ENCODE measurements around the gene NARF. TPM values are rescaled to one million over a fixed set of nuclear protein-coding genes. Genes with fewer than 3 reads are reported as not detected.
A peak's percentile ranks its signal among the peaks of the same experiment; 100 is the strongest.
"Not testable (repeated sequence)": the region's sequence is repeated elsewhere in the genome, so short reads cannot be mapped to it uniquely, and the experiment has no call there.

Gene NARF
- polyA plus RNA-seq, result 76.2 TPM

DNA sequence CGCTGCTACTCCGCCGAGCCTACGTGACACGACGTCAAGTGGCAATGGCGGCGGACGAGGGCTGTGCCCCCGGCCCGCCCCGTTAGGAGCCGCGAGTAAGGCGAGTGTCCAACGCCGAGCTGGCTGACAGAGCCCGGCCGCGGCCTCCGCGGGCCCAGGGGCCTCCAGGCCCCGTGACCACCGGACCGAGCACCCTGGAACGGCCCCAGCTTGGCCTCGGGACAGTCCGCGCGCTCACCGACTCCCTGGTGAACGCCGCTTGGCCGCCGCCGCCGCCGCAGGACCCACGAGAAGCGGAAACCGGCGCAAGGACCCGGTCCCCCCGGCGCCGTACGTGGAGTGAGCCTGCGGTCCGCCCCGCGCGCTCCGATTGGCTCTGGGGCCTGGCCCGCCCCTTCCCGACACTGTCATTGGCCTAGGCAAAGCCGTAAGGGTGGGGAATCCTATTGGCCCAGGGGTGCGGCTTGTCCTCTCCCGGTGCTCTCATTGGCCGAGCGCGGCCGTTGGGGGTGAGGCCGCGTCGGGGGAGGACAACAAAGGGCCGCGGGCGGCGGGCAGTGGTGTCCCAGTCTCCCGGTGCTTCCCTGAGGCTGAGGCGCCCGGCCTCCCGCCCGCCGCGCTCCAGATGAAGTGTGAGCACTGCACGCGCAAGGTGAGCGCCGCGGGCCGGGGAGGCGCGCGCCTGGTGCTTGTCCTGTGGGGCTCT is at the start of gene NARF:
Gene NARF (plus strand): TSS at position 563 of the 706 bp plus-strand sequence. CDS start 63 bp downstream, at position 626.
- peak within 1 kb of the TSS; percentile 86 to 96 (median 87) for H3K4me3 Mint-ChIP-seq
- H3K4me1 Mint-ChIP-seq, result peaks cover 13 to 17% (median 15%) of the 10 kb centered on the region in 3 donors
- H3K36me3 Mint-ChIP-seq, result no peaks in the 10 kb centered on the region
- no peaks in the 10 kb centered on the region for H3K9me3 Mint-ChIP-seq
- H3K27ac Mint-ChIP-seq, result peak within 1 kb of the TSS; percentile 87 to 94 (median 93)
- H3K27me3 Mint-ChIP-seq, result no peaks in the 10 kb centered on the region

DNA sequence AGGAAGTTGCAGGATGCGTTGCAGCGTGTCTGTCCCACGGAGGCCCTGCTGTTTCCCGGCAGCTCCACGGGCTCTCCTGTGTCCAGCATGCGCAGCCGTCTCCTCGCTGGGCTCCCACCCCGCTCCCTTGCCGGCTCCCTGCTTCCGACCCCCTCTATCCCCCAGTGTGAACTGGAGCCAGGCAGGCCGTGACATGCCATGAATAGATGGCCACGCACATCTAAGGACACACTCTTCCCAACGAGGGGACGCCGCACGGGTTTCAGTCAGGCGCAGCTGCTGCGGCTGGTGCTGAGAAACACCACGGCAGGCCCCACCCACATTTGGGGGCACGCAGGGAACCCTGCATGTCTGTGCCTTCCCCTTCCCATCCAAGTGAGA is 49.6 kb upstream of the NARF start:
- Mint-ChIP-seq H3K27me3 (no peaks in the 10 kb centered on the region), H3K9me3 (no peaks in the 10 kb centered on the region), H3K36me3 (peaks cover 2% of the 10 kb centered on the region), H3K4me3 (peak overlapping the region in 1 of 4 donors; percentile 32), H3K4me1 (peaks cover 0 to 4% (median 1%) of the 10 kb centered on the region in 3 donors), H3K27ac (peak overlapping the region in 1 of 3 donors; percentile 21)

DNA sequence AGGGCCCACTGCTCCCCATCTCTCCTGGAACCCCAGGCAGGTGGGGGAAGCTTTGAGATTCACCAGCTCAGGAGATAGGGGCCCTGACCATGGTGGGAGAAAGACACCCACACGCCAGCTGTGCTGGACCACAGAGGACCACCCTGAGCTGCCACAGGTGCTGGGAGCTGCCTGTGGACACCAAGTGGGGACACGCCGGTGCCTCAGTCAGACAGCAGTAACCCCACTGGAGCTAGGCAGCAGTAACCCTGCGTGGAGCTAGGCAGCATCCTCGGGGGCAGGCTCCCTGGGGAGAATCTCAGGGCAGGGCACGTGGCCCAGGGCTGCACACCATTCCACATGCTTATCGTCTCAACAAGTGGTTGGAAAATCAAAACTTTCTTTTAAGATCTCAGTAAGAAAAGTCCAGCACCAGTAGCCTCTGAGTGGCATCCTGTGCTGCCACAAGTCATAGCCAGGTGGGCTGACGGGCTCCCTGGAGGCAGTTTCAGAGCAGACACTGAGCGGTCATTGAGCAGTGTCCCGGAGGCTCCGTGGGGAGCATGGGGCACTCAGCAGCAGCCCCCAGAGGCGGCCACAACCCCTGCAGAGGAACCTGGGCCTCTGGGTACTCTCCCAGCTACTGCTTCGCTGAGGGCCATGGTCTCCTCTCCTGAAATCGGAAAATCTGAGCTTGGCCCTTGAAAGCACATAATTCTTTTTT is 48.4 kb upstream of the NARF start:
- H3K27ac Mint-ChIP-seq, result no peak overlapping the region
- peaks cover 4% of the 10 kb centered on the region for H3K36me3 Mint-ChIP-seq
- H3K4me3 Mint-ChIP-seq, result no peak overlapping the region
- H3K4me1 Mint-ChIP-seq, result peaks cover 5 to 11% (median 7%) of the 10 kb centered on the region in 3 donors
- no peaks in the 10 kb centered on the region for H3K27me3 Mint-ChIP-seq
- no peaks in the 10 kb centered on the region for H3K9me3 Mint-ChIP-seq

DNA sequence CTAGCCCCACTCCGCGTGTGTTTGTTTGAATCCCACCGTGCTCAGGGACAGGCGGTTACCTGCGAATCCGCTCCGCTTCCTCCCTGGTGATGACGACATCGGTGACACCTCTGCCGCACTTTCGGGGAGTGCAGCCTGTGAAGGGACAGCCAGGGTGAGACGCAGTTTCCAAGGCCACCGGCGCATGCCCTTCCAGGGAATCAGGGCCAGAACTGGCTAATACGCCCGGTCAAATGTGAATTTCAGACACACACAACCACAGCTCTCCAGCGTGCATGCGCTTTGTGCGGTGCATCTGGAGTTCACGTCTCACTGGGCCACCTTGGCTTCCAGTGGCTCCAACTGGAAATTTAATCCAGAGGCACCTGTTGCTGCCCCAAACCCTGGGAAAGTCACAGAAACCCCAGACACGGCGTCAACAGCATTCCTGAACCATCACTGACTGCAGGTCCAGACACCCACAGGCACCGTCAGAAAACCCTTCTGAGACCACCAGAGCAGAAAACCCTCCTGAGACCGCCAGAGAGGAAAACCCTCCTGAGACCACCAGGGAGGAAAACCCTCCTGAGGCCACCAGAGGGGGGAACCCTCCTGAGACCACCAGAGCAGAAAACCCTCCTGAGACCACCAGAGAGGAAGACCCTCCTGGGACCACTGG is 47.0 kb upstream of the NARF start:
- Mint-ChIP-seq H3K36me3 (peaks cover 2% of the 10 kb centered on the region), H3K4me1 (peaks cover 5 to 12% (median 8%) of the 10 kb centered on the region in 3 donors), H3K9me3 (no peaks in the 10 kb centered on the region), H3K27ac (no peak overlapping the region), H3K27me3 (no peaks in the 10 kb centered on the region), H3K4me3 (no peak overlapping the region)

- not testable (repeated sequence) for H3K27me3 Mint-ChIP-seq, H3K9me3 Mint-ChIP-seq, H3K27ac Mint-ChIP-seq, H3K36me3 Mint-ChIP-seq, H3K4me3 Mint-ChIP-seq
- peaks cover 5 to 12% (median 8%) of the 10 kb centered on the region in 3 donors for H3K4me1 Mint-ChIP-seq
Measured at GRCh38 chr17:82412081-82412480, 46.5 kb upstream of the NARF start.

- Mint-ChIP-seq H3K27ac (peak overlapping the region in 2 of 3 donors; percentile 9 to 23), H3K4me3 (peak overlapping the region in 1 of 4 donors; percentile 35), H3K27me3 (no peaks in the 10 kb centered on the region), H3K4me1 (peaks cover 5 to 12% (median 11%) of the 10 kb centered on the region in 3 donors), H3K9me3 (no peaks in the 10 kb centered on the region), H3K36me3 (peaks cover 2% of the 10 kb centered on the region)
Measured at GRCh38 chr17:82412535-82413520, 45.7 kb upstream of the NARF start.

GRCh38 chr17:82414548-82415281 is 43.8 kb upstream of the NARF start:
- Mint-ChIP-seq H3K27ac (peak overlapping the region; percentile 9 to 59 (median 31)), H3K4me3 (peak overlapping the region; percentile 14 to 79 (median 58)), H3K27me3 (no peaks in the 10 kb centered on the region), H3K9me3 (no peaks in the 10 kb centered on the region), H3K36me3 (peaks cover 2% of the 10 kb centered on the region), H3K4me1 (peaks cover 11 to 16% (median 15%) of the 10 kb centered on the region in 3 donors)

DNA sequence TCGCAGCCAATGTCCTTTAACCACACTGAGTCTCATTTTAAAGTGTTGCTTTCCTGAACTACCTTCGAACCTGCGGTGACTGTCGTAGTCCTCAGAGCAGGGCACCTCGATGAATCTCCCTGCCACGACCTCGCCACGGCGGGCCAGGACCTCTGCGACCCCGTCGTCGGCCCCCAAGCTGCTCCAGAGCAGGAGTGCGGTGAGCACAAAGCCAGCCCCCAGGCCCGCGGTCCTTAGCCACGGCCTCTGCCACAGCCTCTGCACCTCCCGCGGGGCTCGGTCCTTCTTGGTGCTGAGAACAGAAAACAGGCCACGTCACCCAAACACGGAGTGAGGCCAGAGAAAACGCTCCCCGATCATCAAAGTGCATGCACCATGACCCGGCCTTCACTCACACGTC is 43.2 kb upstream of the NARF start:
- Mint-ChIP-seq H3K4me3 (peak overlapping the region in 1 of 4 donors; percentile 79), H3K4me1 (peaks cover 15 to 20% (median 16%) of the 10 kb centered on the region in 3 donors), H3K9me3 (no peaks in the 10 kb centered on the region), H3K27me3 (no peaks in the 10 kb centered on the region), H3K27ac (peak overlapping the region; percentile 9 to 59 (median 59)), H3K36me3 (peaks cover 4% of the 10 kb centered on the region)

DNA sequence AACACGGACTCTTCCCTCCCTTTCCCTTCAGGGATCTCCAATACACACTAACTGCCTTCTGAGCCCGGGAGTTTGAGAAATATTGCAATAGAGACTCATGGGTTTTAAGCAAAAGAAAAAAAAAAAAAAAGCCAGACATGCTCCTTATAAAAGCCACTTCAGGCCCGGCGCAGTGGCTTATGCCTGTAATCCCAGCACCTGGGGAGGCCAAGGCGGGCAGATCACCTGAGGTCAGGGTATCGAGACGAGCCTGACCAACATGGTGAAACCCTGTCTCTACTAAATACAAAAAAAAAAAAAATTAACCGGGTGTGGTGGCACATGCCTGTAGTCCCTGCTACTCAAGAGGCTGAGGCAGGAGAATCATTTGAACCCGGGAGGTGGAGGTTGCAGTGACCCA is 42.8 kb upstream of the NARF start:
- no peaks in the 10 kb centered on the region for H3K9me3 Mint-ChIP-seq
- H3K4me3 Mint-ChIP-seq, result no peak overlapping the region
- H3K27me3 Mint-ChIP-seq, result no peaks in the 10 kb centered on the region
- peaks cover 15 to 20% (median 16%) of the 10 kb centered on the region in 3 donors for H3K4me1 Mint-ChIP-seq
- H3K36me3 Mint-ChIP-seq, result peaks cover 4% of the 10 kb centered on the region
- peak overlapping the region in 1 of 3 donors; percentile 59 for H3K27ac Mint-ChIP-seq

DNA sequence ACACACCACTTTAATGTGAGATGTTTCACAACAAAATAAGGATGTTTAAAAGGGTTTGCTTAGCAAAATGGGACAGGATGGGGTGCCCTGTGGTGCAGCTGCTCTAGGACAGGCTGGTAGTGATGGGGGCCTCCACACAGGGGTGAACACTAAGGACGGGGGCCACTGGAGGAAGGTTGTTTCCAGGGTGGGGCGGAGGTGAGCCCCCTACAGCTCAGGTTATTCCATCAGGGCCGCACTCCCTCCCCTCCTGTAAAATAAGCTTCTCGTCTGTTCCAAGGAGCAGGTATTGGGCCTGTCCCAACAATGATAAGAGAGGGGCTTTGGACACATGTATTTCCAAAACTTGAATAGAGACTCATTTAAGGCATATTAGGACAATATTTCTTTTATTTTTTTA is 42.3 kb upstream of the NARF start:
- no peak overlapping the region for H3K27ac Mint-ChIP-seq
- H3K4me3 Mint-ChIP-seq, result peak overlapping the region in 1 of 4 donors; percentile 41
- H3K9me3 Mint-ChIP-seq, result no peaks in the 10 kb centered on the region
- peaks cover 4% of the 10 kb centered on the region for H3K36me3 Mint-ChIP-seq
- H3K4me1 Mint-ChIP-seq, result peaks cover 15 to 20% (median 16%) of the 10 kb centered on the region in 3 donors
- no peaks in the 10 kb centered on the region for H3K27me3 Mint-ChIP-seq

- H3K4me1 Mint-ChIP-seq, result peaks cover 15 to 20% (median 16%) of the 10 kb centered on the region in 3 donors
Measured at GRCh38 chr17:82416771-82417170, 41.8 kb upstream of the NARF start.

GRCh38 chr17:82418001-82418986 is 40.2 kb upstream of the NARF start, which contains the start of the genes HEXD and OGFOD3:
Gene HEXD (plus strand): TSS chr17:82418347. CDS start chr17:82419800, 1,453 bp downstream.
Gene OGFOD3 (minus strand): TSS chr17:82418586. CDS start chr17:82418485, 101 bp downstream.
- Mint-ChIP-seq H3K27ac (peak within 1 kb of the TSS; percentile 13 to 90 (median 80)), H3K9me3 (no peaks in the 10 kb centered on the region), H3K4me3 (peak within 1 kb of the TSS; percentile 86 to 95 (median 91)), H3K36me3 (peaks cover 11% of the 10 kb centered on the region), H3K4me1 (peaks cover 12 to 20% (median 20%) of the 10 kb centered on the region in 3 donors), H3K27me3 (no peaks in the 10 kb centered on the region)

More at GRCh38 chr17:82416771-82417170, 41.8 kb upstream of the NARF start:
- Mint-ChIP-seq H3K27me3 (no peaks in the 10 kb centered on the region), H3K9me3 (no peaks in the 10 kb centered on the region), H3K27ac (no peak overlapping the region), H3K4me3 (no peak overlapping the region), H3K36me3 (peaks cover 4% of the 10 kb centered on the region)

Measured in IgD-negative memory B cell (primary cell).